KOPT-K1 (cell line): ENCODE measurements around the gene ANG.
"Not testable (repeated sequence)": the region's sequence is repeated elsewhere in the genome, so short reads cannot be mapped to it uniquely, and the experiment has no call there.

Source experiments
- H3K27ac ChIP-seq: fragments of 200-600 bp; sonication (generic); 2 replicates; pipeline ENCODE4 v1.5.1; 2016; ENCODE audit warnings: antibody characterized with exemption, mild to moderate bottlenecking, low read depth, low read length; ENCODE audit not compliant: poor library complexity, severe bottlenecking
- H3K36me3 ChIP-seq: fragments of 200-600 bp; sonication (generic); 2 replicates; pipeline ENCODE4 v1.5.1; 2017; ENCODE audit warnings: antibody characterized with exemption, mild to moderate bottlenecking, low read length, moderate library complexity; ENCODE audit not compliant: insufficient read depth
- H3K9me3 ChIP-seq: fragments of 200-600 bp; sonication (generic); 2 replicates; pipeline ENCODE4 v1.5.1; 2017; ENCODE audit warnings: antibody characterized with exemption, low read length, mild to moderate bottlenecking; ENCODE audit not compliant: insufficient read depth, poor library complexity, severe bottlenecking

Gene ANG

DNA sequence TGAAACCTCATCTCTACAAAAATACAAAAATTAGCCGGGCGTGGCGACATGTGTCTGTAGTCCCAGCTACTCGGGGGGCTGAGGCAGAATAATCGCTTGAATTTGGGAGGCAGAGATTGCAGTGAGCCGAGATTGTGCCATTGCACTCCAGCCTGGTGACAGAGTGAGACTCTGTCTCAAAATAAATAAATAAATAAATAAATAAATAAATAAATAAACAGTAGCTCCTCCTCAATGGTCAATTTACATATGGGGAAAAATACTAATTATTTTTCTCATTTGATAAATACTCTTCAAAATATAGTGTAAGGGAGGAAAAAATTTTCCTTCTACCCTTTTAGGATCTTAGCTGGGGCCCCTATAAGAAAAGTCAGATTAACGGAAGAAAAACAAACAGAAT, 49.7 kb downstream of the ANG start:
- H3K9me3 ChIP-seq, H3K27ac ChIP-seq, H3K36me3 ChIP-seq: not testable (repeated sequence)

GRCh38 chr14:20742132-20742531, 53.6 kb downstream of the ANG start:
- H3K36me3 ChIP-seq: no peaks in the 10 kb centered on the region
- no peaks in the 10 kb centered on the region for H3K9me3 ChIP-seq
- H3K27ac ChIP-seq: no peak overlapping the region

DNA sequence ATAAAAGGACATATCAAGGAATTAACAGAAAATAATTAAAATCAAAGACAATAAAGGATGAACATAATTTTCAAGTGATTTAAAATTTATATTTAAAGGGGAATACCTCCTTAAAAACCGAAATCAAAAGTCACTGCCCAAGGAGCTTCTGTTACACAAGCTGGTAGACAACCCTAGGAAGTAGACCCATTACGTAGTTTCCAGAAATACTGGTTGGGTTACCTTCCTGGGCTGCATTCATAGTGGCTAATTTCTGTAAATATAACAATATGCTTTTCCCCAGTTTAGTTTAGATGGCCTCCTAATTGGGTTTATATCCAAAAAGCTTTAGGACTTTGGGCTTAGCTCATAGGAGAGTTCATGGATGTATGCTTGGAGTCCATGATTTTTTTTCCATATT, 55.0 kb downstream of the ANG start:
- Histone ChIP-seq H3K36me3 (no peaks in the 10 kb centered on the region), H3K9me3 (no peaks in the 10 kb centered on the region)

More for the DNA sequence above, 55.0 kb downstream of the ANG start:
- no peak overlapping the region for H3K27ac ChIP-seq
